ENCODE results near the gene ORAI2.

ORAI2 gene

GRCh38 chr7:102409340-102409739, 24.0 kb upstream of the ORAI2 start:
- Histone ChIP-seq H3K27me3 (no peaks in the 10 kb centered on the region), H3K27ac (no peak overlapping the region), H3K36me3 (peaks cover 70 to 97% (median 89%) of the 10 kb centered on the region in 3 donors), H3K9me3 (no peaks in the 10 kb centered on the region), H3K4me1 (no peaks in the 10 kb centered on the region), H3K4me3 (no peak overlapping the region)
- intact Hi-C loops (cut with DNase I; ENCODE audit: low total_unique reads): no loop called here
- TF ChIP-seq CTCF (IDR thresholded peaks at IDR 0.05): no peak
- DNase-seq: no peak

GRCh38 chr7:102410123-102410522, 23.3 kb upstream of the ORAI2 start:
- intact Hi-C loops (cut with DNase I; ENCODE audit: low total_unique reads): no loop called here
- no peak for DNase-seq
- Histone ChIP-seq H3K27me3 (no peaks in the 10 kb centered on the region), H3K27ac (no peak overlapping the region), H3K4me1 (no peaks in the 10 kb centered on the region), H3K9me3 (no peaks in the 10 kb centered on the region), H3K36me3 (peaks cover 67 to 97% (median 89%) of the 10 kb centered on the region in 3 donors), H3K4me3 (no peak overlapping the region)
- no peak for TF ChIP-seq CTCF (IDR thresholded peaks at IDR 0.05)

GRCh38 chr7:102410918-102411317, 22.5 kb upstream of the ORAI2 start:
- H3K4me3 ChIP-seq: no peak overlapping the region
- no peak for TF ChIP-seq CTCF (IDR thresholded peaks at IDR 0.05)
- intact Hi-C loops (cut with DNase I; ENCODE audit: low total_unique reads): no loop called here
- no peak for DNase-seq
- H3K27ac ChIP-seq: no peak overlapping the region
- no peaks in the 10 kb centered on the region for H3K9me3 ChIP-seq
- no peaks in the 10 kb centered on the region for H3K4me1 ChIP-seq
- no peaks in the 10 kb centered on the region for H3K27me3 ChIP-seq
- peaks cover 72 to 97% (median 89%) of the 10 kb centered on the region in 3 donors for H3K36me3 ChIP-seq

GRCh38 chr7:102412548-102412947, 20.8 kb upstream of the ORAI2 start:
- Histone ChIP-seq H3K4me3 (no peak overlapping the region), H3K27ac (no peak overlapping the region), H3K9me3 (no peaks in the 10 kb centered on the region), H3K27me3 (no peaks in the 10 kb centered on the region), H3K4me1 (no peaks in the 10 kb centered on the region), H3K36me3 (peaks cover 61 to 96% (median 87%) of the 10 kb centered on the region in 3 donors)
- no peak for DNase-seq
- intact Hi-C loops (cut with DNase I; ENCODE audit: low total_unique reads): no loop called here
- no peak for TF ChIP-seq CTCF (IDR thresholded peaks at IDR 0.05)

GRCh38 chr7:102413091-102413490, 20.3 kb upstream of the ORAI2 start:
- no peak for DNase-seq

More at GRCh38 chr7:102413091-102413490, 20.3 kb upstream of the ORAI2 start:
- peaks cover 56 to 96% (median 82%) of the 10 kb centered on the region in 3 donors for H3K36me3 ChIP-seq
- H3K4me3 ChIP-seq: no peak overlapping the region
- H3K9me3 ChIP-seq: no peaks in the 10 kb centered on the region
- intact Hi-C loops (cut with DNase I; ENCODE audit: low total_unique reads): no loop called here
- H3K4me1 ChIP-seq: no peaks in the 10 kb centered on the region
- H3K27me3 ChIP-seq: no peaks in the 10 kb centered on the region
- TF ChIP-seq CTCF (IDR thresholded peaks at IDR 0.05): no peak
- H3K27ac ChIP-seq: no peak overlapping the region

All from tibial artery (tissue), 4 donors.